SKM-1 treated with dmso at 0.1 percent for 144 hours (cell line): ENCODE data around the gene DIP2B.

Experiments
- DNase-seq: peaks from one replicate; lab custom pipeline; 2025; ENCODE audit not compliant: unreplicated experiment; lab: John Stamatoyannopoulos, UW

The DIP2B gene

DNA sequence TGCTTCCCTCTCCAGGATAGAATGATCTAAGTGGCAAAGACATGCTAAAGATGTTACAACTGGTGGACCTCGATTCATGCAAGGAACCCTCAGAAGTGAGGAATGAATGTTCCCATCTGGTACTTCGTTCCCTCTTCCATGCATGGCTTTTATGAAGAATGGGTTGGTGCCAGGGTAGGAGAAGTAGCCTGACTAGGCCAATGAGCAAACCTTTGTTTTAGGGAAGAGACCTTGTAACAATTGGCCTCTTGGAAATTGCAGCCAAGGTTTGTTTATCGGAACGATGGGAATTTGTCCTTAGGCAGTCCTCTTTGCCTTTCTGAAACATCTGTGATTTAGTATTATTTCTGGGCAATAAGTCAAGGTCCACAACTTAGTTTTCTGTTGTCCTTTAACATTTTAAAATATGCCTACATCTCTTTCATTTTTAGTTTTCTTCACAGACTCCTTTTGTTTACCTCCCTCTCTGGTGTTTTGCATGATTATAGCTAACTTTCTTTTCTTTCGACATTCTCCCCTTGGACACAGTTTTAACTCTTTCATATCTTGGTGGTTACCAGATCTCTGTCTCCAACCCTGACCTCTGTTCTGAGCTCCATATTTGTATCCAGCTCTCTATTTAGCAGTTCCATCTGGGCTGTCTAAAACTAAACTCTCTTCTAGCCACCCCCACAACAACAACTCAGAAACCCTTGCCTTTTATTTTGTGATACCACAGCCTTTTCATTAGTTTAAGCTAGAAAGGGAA is 70.0 kb downstream of the DIP2B start:
- no peak for DNase-seq

DNA sequence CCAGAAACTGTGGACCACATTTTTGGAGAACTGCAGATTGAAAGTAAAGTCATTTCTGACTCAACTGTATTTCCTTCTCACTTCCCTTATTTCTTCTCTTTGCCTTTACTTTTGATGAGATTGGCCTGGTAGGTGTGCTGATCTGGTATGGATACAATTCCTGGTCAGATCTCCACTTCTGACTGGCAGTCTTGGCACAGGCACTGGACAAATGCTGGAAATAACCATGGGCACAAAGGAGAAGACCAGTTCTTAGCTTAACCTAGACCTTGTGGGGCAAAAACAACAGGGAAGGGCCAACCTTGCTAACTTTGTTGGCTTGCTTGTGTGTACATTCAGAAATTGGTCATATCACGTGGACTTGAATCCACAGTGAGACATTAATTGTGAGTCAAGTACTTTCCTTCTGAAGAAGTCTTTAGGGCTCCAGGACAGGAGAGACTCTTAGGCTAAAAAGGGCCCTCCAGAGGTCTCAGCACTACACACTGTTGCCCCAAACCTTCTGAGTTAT is 75.0 kb downstream of the DIP2B start:
- DNase-seq: no peak

DNA sequence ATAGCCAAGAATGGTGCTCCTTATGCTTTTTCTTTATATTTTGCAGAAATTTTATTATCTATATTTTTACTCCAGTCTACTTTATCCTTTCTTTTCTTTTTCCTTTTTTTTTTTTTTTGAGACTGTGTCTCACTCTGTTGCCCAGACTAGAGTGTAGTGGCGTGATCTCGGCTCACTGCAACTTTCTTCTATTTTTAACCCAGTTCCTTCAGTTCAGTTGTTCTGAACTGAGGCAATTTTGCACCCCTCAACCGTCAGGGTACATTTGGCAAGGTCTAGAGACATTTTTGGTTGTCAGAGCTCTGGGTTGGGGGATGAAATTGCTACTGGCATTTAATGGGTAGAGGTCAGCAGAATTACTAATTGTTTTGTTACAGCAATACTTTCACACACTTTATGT is 75.7 kb downstream of the DIP2B start:
- DNase-seq: no peak

DNA sequence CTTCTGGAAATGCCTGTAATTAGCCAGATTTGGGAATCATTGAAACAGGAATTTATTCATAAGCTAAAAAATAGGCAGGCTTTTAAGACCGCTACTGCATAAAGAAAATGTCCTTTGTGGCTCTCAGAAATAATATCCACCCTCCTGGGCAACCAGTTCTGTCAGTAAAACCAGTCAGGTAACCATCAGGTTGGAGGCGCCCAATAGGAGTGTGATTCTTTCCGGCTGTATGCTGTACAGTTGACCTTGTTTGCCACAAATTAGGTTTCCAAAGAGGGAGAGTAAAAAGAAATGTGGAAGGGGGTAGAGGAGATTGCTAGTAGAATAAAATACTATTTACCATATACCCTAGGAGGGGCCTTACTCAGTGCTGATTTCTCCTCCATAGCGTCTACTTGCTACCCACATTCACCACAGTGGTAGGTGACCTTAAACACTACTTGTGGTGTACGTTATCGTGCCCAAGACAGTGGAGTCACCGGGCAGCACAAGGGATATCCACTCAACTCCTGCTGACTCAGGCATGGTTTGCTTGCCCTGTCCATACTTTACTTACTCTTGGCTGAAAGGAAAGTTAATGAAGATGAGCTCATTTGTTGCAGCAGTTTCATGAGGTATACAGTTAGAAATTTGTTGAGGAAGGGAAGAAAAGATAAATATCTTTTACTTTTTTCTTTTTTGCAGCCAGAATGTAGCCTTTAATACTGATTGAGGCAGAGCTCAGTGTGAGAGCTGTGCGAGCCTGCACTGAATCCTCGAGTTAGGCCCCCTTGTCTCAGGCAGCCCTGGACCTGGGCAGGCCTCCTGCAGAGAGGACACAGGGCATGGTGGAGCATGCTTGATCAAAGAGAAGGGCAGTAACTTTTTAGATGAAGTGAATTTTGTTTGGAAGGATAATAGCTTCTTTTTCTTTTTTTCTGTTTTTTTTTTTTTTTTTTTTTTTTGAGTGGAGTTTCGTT is 76.7 kb downstream of the DIP2B start:
- DNase-seq: no peak

DNA sequence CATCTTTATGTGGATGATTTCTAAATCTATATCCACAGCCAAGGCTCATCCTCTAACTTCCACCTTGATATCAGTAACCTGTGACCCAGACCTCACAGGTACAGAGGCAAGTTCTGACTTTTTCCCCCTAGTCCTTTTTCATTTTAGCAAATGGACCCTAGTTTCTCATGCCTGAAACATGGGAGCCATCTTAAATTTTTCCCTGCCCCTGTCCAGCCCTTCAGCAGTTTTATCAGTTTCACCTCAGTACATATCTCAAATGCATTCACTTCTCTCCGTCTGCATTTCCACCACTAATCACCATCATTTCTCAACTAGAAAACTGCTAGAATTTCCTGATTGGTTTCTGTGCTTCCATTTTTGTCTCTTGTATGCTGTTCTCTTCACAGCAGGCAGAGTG is 79.3 kb downstream of the DIP2B start:
- no peak for DNase-seq

DNA sequence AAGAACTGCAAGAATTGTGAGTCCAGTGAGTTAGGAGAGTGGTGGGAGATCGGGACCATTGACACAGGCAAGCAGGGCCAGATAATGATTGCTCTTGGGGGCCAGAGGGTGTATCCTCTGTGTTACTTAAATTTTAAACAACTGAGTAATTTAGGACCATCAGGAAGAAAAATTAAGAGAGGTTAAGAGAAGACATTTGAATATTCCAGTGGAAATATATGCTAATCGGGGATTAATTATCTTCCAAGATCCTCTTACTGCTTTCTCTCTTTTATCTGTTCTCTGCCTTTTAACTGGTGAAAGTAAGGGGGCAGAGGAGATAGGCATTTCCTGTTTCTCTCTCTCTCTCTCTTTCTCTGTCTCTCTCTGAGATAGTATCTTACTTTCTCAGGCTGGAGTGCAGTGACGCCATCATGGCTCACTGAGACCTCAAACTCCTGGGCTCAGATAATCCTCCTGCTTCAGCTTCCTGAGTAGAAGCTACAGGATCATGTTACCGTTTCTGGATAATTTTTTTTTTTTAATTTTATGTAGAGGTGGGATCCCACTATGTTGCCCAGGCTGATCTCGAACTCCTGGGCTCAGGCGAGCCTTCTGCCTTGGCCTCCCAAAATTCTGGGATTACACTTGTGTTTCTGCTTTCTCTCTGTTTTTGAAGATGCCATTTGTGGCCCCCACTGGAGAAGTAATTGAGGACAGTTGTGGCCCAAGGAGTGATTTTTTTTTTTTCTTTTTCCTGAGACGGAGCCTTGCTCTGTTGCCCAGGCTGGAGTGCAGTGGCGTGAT is 85.1 kb downstream of the DIP2B start:
- DNase-seq: no peak

DNA sequence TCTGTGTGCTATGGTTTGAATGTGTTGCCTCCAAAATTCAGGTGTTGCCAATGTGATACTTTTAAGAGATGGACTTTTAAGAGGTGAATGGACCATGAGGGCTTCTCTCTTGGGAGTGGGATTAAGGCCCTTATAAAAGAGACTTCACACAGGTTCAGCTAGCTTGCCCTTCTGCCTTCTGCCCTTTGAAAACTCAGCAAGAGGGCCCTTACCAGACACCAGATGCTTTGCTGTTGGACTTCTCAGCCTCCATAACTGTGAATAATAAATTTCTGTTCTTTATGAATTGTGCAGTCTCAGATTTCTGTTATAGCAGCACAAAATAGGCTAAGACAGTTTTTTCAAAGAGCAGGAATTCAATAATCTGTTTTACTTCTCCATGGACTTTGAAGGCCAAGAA is 86.1 kb downstream of the DIP2B start:
- no peak for DNase-seq

DNA sequence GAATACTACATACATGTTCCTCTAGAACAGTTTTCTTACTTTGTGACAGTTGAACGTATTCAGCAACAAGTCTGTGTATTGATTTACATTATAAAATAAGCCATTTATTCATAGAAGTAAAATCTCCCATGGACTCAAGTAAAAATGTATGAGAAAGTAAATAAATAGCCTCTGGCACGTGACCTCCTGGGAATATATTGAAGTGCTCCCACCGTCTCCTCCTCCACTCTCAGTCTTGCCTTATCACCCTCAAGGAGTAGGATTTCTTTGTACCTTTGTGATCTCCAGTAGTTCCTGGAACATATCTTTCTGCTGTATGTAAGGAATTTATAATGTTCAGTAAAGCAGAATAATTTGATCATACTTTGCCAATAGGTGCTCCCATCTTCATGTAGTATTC is 90.9 kb downstream of the DIP2B start:
- no peak for DNase-seq

DNA sequence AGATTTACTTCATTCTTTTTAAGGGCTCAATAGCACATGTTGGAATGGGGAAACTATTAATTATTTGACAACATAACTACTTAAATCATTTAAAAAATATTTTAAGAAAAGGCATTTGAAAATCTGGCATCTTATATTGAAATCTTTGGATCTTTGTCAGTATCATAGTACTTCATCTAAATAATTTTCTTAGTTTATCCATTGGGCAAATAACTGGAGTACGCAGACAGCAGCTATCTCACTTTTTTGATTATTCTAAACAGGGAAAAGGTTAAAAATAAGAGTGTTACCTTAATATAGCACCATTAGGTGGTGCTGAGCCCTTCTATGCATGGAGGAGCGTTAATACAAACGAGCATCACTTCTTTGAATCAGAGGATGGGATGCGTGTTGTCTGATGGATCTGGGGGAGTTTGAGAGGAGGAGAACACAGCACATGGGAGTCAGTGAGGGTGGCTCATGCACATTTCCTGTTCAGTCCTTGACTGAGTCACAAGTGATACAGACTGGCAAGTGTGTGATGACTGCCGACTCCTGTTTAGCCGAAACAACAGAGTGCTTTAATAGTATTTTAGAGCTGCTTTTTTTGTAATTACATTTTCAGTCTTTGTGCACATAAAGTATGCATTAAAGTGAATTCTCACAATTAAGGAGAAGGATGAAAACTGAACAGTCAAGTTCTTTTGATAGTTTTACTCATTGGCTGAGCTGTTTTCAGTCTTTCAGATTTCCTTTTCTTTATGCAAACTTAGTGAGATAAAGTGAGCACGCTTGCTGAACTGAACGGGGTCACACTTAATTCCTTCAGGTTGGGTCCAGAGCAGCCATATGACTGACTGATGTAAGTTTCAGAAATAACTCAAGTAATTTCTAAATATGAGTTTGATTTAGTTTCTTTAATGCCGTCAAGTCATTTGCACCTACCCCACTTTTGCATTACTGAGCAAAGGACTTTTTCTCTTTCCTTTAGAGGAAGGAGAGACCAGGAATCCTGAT is 92.7 kb downstream of the DIP2B start:
- no peak for DNase-seq

DNA sequence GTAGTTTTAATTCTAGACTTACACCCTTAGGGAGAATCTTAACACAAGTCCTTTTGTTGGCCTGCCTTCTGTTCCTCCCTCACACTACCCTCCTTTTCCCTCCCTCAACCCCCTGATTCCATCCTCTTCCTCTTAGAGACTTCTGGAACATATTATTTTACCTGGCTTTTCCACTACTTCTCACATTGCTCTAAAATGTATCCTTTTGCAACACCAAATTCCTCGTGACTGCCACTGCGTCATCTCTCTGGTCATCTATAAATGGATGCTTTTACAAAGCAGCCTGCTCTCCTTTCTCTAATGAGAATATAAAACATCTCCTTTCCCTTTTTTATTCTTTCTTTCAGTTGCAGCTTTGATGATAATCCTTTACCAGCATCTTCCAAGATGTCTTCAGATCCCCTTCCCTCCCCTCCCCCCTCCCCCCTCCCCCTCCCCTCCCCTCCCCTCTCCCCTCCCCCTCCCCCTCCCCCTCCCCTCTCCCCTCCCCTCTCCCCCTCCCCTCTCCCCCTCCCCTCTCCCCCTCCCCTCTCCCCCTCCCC is 93.6 kb downstream of the DIP2B start:
- DNase-seq: no peak

DNA sequence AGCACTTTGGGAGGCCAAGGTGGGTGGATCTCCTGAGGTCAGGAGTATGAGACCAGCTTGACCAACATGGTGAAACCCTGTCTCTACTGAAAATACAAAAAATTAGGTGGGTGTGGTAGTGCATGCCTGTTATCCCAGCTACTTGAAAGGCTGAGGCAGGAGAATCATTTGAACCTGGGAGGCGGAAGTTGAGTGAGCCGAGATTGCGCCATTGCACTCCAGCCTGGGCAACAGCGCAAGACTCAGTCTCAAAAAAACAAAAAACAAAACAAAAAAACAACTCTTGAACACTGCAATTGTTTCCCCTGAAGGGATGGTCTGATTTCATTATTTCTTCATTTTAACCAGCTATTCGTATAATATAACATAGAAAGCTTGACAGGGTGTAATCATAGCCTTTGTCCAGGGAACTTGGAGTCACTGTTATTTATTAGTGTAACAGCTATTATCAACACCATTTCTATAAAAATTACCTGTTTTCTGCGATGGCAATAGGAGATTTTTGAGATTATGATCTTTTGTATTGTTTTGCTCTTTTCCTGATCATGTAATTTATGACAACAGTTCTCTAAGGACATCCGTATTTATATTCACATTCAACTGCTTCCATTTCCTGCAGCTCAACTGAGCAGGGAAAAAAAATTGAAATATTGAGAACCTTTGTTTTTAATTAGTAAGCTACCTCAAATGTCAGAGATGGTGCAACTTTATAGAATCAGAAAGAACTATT is 94.7 kb downstream of the DIP2B start:
- DNase-seq: no peak

DNA sequence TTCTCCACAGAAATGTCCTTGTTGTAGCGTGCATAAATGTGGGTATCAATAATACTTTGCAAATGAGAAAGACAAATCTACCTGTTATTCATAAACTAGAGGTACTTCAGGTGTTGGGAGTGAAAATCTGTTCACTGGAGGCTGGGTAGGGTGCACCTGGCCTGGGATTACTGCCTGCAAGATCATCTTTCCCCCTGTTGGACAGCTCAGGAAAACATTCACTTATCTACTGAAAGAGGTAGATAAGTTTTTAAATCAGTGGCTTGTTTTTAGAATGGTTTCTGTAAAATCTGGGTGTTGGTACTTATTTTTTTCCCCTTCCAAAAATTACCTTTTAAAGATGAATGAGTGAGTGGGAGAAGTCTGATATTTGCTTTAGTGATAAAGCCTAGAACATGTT is 95.6 kb downstream of the DIP2B start:
- no peak for DNase-seq

DNA sequence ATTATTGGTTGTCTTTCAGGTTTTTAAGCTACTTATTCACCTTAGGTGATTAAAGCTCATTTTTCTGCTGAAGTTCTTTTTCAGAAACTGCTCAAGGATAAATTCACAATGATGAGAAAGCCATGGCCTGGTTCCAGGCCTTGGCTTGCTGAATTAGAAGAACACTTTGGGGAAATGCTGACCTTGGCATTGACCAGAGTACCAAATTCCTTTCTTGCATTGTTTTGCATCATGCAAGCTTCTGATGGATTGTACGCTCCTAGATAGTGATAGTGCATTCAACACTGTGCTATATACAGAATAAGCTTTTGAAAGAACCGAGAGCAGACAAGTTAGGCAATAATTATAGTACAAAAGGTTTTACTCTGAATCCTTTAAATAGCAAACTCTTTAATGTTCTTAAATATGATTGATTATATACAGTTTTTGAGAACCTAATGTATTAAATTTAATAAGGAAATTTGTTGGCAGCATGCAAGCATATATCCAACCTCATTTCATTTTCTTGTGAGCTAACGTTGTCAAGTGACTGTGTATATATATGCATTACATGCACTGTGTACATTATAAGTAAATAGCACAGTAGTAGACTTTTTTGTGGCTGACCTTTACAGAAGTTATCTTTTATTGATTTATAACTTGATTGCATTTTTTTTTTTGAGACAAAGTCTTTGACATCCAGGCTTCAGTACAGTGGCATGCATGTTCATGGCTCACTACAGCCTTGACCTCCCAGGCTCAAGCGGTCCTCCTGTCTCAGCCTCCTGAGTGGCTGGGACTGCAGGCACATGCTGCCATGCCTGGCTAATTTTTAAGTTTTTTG is 99.2 kb downstream of the DIP2B start:
- no peak for DNase-seq

DNA sequence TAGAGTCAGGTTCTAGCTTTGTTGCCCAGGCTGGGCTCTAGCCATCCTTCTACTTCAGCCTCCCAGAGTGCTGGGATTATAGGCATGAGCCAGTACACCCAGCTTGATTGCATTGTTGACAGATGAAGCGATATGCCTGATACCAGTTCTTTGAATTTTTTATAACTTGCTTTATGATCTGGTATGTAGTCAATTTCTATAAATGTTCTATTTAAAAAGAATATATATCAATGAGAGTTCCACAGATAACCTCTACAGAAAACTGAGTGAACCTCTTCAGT is 99.8 kb downstream of the DIP2B start:
- DNase-seq: no peak

DNA sequence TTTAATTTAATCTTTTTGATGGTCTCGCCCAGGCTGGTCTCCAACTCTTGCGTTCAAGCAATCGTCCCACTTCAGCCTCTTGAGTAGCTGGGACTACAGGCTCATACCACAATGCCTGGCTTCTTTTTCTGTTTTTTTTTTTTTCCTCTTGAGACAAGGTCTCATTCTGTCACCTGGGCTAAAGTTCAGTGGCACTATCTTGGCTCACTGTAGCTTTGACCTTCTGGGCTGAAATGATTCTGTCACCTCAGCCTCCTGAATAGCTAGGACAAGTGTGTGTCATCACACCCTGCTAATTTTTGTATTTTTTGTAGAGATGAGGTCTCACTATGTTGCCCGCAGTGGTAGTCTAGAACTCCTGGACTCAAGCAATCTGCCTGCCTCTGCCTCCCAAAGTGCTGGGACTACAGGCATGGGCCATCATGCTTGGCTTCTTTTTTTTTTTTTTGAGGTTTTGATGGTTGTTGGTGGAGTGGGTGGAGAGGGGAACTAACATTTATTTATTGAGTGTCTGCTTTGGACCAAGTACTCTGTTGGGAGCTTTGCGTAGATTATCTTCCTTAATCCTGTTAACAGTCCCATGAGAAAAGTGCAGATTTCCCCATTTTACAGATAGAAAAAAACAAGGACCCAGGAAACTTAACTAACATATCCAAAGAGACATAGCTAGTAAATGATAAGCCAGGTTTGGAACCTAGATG is 102.0 kb downstream of the DIP2B start:
- no peak for DNase-seq

DNA sequence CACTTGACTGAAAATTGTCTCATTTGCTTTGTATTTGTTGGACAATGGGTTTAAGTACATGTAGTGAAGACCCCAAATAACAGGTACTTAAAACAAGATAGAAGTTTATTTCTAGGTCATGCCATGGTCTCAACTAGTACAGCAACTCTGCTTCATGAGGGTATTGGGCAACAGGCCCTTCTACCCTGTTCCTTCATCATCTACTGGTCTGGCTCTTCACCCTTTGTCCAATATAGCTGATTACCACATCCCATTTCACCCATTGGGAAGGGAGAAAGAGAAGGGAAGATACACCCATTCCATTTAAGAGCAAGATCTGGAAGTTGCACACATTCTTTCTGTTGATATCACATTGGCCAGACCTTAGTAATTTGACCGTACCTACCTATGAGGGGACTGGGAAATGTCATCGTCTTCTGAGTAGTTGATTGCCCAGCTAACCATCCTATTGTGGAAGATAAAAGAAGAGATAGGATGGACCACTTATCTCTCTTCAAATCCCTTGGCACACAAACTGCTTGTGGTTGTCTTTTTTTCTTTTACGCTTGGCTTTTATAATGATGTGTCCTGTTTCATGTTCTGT is 104.6 kb downstream of the DIP2B start:
- DNase-seq: no peak

DNA sequence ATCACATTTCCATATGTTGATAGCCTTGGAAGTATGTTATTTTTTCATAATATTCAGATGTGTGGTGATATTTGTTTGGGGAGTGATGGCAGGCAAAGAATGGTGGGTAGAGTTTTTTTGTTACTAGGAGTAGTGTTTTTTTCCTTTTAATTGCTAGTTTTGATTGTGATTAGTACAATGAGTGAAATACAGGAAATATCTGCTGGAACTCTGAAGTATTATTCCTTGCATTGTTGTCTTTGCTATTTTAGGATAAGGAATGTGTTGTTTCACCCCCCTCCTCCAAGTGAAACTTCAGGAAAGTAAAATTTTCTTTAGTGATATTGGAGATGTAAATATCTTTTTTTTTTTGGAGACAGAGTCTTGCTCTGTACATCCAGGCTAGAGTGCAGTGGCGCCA is 105.4 kb downstream of the DIP2B start:
- DNase-seq: no peak
